NCI-H2196 treated with DMSO at 0.1 percent for 48 hours (cell line): ENCODE measurements around the gene HMGXB3.
"Not testable (repeated sequence)": the region's sequence is repeated elsewhere in the genome, so short reads cannot be mapped to it uniquely, and the experiment has no call there.

Source experiments
- DNase-seq: peaks from one replicate; lab custom pipeline; 2025; ENCODE audit not compliant: unreplicated experiment; lab: John Stamatoyannopoulos, UW

HMGXB3 gene

DNA sequence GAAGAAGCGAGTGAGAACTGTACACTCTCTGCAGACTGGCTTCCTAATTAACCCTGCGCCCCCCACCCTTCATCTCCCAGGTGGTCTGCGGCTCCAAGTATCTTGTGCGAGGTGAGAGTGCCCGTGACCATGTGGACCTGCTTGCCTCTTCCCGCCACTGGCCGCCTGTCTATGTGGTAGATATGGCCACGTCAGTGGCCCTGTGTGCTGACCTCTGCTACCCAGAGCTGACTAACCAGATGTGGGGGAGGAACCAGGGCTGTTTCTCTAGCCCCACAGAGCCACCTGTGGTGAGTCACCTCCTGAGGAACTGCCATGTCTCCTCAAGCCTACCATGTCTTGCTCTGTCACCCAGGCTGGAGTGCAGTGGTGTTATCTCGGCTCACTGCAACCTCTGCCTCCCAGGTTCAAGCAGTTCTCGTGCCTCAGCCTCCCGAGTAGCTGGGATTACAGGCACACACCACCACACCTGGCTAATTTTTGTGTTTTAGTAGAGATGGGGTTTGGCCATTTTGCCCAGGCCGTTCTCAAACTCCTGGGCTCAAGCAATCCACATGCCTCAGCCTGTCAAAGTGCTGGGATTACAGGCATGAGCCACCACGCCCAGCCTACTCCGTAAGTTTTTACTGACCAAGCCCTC lies 49.8 kb downstream of the HMGXB3 start:
- DNase-seq = not testable (repeated sequence)

DNA sequence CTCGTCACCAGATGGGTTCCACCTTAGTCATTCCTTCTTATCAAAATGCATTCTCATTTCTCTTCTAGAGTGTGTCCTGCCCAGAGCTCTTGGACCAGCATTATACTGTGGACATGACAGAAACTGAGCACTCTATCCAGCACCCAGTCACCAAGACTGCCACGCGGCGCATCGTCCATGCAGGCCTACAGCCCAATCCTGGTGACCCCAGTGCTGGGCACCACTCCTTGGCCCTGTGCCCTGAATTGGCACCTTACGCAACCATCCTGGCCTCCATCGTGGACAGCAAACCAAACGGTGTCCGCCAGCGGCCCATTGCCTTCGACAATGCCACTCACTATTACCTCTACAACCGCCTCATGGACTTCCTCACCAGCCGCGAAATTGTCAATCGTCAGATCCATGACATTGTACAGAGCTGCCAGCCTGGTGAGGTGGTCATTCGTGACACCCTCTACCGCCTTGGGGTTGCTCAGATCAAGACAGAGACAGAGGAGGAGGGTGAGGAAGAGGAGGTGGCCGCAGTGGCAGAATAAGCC lies 51.2 kb downstream of the HMGXB3 start:
- no peak for DNase-seq

- DNase-seq = no peak
These were observed 51.9 kb downstream of the HMGXB3 start for GRCh38 chr5:150052226-150052955.

GRCh38 chr5:150052956-150053712 lies 52.6 kb downstream of the HMGXB3 start:
- DNase-seq = no peak

DNA sequence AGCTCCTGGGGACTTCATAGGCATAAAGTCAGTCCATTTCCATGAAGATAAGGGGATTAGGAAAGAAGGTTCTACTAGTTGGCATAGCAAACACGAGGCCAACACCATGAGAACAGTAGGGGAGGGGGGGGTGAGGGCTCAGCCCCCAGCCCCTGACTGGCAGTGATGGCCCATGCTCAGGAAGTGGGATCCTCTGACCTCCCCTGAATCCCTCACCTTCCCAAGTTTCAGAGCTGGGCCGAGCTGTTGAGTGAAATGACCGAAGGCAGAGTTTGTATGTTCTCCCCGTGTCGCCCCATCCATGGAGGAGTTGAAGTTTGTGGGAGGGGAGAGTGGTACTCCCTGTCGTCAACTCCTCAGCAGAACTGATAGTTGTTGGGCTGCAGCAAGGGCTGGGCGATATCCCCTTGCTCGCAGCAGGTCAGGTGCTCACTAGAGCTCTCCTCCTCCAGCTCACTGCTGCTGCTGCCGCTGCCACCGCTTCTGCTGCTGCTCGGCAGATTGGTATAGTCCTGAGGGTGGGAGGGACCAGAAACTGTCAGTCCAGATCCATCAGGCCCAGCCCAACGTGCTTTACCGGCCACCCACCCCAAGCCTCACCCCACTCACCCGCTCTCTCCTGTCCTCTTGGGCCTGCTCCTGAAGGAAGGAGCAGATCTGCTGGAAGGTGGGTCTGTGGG lies 53.3 kb downstream of the HMGXB3 start:
- no peak for DNase-seq

DNA sequence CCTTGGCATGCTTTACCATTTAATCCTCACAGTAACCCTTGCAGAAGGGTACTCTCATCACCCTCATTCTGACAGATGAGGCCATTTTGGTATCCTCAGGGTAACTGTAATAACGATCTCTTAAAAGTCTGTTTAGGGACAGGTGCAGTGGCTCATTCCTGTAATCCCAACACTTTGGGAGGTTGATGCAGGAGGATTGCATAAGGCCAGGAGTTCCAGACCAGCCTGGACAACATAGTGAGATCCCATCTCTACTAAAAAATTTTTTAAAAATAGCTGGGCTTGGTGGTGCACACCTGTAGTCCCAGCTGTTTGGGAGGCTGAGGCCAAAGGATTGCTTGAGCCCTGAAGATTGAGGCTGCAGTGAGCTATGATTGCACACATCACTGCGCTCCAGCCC lies 54.0 kb downstream of the HMGXB3 start:
- no peak for DNase-seq

- DNase-seq = no peak
These were observed 55.0 kb downstream of the HMGXB3 start for GRCh38 chr5:150055326-150056074.

DNA sequence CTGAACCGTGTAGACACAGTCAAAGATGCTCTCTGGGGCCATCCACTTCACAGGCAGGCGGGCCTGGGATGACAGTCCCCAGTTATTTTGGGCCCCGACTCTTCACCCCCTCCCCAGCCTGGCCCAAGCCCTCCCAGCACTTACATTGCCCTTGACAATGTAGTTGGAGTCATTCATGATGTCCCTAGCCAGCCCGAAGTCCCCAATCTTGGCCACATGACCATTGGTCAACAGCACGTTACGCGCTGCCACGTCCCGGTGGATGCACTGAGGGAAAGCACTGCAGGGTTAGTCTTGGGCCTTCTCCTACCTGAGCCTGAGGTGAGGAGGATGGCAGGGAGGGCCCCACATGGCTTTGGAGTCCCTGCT lies 55.5 kb downstream of the HMGXB3 start:
- no peak for DNase-seq

GRCh38 chr5:150057052-150057451 lies 56.5 kb downstream of the HMGXB3 start:
- no peak for DNase-seq

DNA sequence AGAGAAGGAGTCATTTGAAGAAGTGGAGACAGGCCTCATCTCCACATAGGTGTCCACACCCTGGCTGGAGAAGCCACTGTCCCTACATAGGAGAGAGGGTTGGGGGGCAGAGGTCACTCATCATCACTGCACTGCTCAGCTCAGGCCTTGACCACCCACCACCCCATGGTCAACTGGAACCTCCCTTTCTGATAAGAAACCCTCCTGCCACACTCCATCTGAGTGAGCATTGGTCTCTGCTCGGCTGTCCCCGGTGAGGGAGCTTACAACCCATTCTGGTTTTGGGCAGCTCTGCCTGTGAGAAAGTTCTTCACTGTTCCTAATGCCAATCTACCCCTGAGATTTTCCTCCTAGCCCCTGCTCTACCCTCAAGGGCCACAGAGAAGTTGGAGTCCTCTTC lies 57.0 kb downstream of the HMGXB3 start:
- no peak for DNase-seq

GRCh38 chr5:150057996-150058395 lies 57.5 kb downstream of the HMGXB3 start:
- no peak for DNase-seq

DNA sequence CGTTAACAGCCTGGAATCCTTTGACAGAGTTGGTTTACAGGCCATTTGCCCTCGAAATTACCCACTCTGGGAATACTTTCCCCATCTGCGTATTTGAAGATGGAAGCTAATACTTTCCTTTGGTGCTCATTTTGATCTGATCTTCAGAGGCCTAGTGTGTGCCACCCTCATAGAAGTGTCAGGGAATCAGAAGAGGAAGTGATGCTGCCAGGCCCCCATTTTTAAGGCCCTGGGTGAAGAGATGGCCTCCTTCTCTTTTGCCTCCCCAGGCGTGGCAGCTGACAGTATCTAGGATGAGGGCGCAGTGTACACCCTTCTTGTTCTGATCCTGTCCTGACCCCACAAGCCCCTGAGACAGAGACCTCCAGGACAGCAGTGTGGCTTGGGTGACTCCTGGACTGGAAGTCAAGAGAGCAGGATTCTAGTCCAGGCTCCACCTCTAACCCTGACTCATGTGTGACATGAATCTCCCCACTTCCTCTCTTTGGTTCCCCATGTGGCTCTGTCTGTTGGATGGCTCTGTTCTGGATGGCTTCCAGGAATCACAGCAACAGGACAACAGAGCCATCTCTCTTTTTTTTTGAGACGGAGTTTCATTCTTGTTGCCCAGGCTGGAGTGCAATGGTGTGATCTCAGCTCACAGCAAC lies 58.1 kb downstream of the HMGXB3 start:
- DNase-seq = no peak

GRCh38 chr5:150059623-150060022 lies 59.1 kb downstream of the HMGXB3 start:
- no peak for DNase-seq

DNA sequence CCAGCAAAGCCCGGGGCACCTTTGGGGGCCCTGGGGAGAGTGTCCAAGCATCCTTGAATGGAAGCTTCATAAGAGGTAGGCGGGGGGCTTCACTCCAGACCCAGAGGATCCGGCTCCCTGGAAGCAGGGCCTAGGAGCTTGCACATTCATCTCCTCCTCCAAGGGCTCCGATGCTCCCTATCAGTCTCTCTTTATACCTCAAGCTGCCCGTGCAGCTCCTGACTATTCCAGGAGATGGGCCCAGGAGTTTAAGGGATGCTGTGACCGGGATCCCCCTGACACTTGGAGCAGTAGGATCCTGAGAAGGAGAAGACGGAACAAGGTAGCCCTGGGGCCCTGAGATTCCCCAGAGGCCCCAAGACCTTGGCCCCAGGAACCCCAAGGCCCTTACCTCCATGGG lies 59.9 kb downstream of the HMGXB3 start:
- no peak for DNase-seq

GRCh38 chr5:150061538-150061995 lies 61.0 kb downstream of the HMGXB3 start:
- no peak for DNase-seq

DNA sequence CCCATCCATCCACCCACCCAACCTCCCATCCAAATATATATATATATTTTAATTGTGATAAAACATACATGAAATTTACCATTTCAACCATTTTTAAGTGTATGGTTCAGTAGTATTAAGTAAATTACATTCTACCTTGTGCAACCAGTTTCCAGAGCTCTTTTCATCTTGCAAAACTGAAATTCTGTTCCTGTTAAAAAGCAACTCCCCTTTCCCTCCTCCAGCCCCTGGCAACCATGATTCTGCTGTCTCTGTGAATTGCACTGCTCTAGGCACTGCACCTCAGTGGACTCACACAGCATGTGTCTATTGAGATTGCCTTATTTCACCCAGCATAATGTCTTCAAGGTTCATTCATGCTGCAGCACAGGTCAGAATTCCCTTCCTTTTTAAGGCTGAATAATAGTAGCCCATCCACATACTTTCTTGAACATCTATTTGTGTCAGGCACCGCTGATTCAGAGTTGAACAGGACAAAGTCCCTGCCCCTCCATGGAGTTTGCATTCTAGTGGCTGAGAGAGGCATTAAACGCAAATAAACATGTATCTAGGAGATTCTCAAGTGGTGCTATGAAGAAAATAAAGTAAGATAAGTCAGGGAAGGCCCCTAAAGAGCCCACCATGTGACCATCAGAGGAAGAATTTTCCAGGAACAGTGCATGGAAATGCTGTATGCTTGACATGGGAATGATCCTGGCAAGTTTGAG lies 61.8 kb downstream of the HMGXB3 start:
- DNase-seq = no peak

DNA sequence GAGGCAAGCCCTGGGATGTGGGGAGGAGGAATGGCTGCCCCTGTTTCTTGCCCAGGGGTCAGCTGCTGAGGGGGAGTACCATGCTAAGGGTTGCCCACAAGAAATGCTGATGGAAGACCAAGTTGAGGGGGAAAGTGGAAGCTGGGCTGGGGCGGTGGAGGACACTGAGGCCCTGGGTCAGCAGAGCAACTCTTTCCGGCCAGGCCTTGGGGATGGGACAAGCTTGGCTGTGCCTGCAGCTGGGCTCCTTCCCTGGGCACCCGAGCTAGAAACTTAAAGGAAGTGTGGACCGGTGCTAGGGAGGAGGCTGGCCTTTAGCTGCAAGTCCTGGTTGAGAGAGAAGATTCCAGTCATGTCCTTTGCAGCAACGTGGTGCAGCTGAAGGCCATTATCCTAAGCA lies 63.1 kb downstream of the HMGXB3 start:
- no peak for DNase-seq

DNA sequence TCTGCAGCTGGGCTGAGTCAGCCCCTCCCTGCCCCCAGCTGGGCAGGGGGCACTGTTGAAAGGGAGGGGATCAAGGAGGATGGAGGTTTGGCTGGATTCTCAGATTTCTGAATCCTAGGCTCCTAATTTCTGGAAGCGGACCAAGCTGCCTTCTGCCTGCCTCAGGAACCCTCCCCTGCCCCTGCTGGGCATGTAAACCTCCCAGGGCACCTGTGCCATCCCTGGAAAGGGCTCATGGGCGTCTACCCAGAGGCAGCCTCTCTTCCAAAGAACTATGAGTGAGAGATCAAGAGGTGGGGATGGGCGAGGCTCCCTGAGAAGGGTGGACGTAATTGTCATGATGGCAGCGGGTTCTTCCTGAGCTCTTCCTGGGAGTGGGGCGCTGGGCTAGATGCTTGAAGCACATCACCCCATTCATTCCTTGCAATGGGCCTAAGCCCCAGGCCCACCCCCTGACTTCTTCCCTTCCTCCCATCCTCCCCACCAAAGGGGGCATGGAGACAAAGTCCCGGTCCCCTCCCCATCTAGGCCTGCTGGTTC lies 64.2 kb downstream of the HMGXB3 start:
- DNase-seq = no peak

DNA sequence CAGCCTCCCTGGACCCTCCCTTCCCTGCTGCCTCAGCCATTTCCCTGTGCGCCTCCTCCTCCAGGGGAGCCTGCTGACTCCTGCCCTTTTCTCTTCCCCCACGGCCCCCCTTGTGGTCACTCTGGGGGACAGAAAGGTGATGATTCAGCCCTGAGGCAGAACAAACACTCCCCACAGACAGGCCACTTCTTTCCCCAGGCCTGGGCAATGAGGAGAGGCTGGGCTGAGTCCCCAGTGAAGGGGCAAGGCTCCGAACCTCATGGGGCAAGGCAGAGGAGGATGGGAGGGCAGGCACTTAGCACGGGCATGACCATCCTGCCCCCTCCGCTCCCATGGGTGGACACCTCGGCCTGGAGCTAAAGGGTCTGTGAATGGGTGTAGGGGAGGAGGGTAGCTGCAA lies 64.8 kb downstream of the HMGXB3 start:
- no peak for DNase-seq
